K562 (cell line): ENCODE measurements around the gene POLD3.
A peak's percentile ranks its signal among the peaks of the same experiment; 100 is the strongest.

Source experiments
- ATF3 ChIP-seq, 2 experiments: fragments of 450-650 bp in 1 of 2; sonication (generic) in 1 of 2; formaldehyde crosslinking in 1 of 2; IDR thresholded peaks in 1 of 2; conservative IDR thresholded peaks in 1 of 2; 2 replicates each; pipeline versions ENCODE4 v1.6.1 to v1.8.1; 2016 to 2023; ENCODE audit warnings: mild to moderate bottlenecking in 2 of 2, moderate library complexity in 2 of 2, inconsistent platforms in 1 of 2, missing genetic modification reagents in 1 of 2
- CTCF ChIP-seq, 3 experiments: IDR thresholded peaks in 2 of 3; conservative IDR thresholded peaks in 1 of 3; 2 replicates each; pipeline ENCODE4 v1.5.1; 2011 to 2012; ENCODE audit warnings: low read length in 3 of 3, mild to moderate bottlenecking in 3 of 3, control low read depth in 2 of 3, improper control_type of control experiment in 1 of 3, inconsistent platforms in 1 of 3, low read depth in 1 of 3, mixed read lengths in 1 of 3, moderate library complexity in 1 of 3; ENCODE audit not compliant: insufficient read depth in 2 of 3
- RBM22 ChIP-seq: fragments of 200-400 bp; formaldehyde crosslinking; IDR thresholded peaks from 2 replicates; pipeline ENCODE4 v1.6.1; 2018; ENCODE audit warnings: low read length, low read depth; ENCODE audit not compliant: poor library complexity, severe bottlenecking

GRCh38 chr11:74680035-74680671 lies 87.8 kb downstream of the POLD3 start:
- TF ChIP-seq RBM22 (no peak), ATF3 (IDR thresholded peaks at IDR 0.05) (peak; percentile 43; the same call in 1 of the 2 replicates), ATF3 (CRISPR knock-in tag; conservative IDR thresholded peaks at IDR 0.05) (no peak), CTCF (IDR thresholded peaks at IDR 0.05 in 2 of 3, conservative IDR thresholded peaks at IDR 0.05 in 1 of 3; ENCODE audit: insufficient read depth in 2 of 3, low read depth in 1 of 3, low read length in 3 of 3) (no peak)
